HUDEP-2 (cell line): ENCODE data around the gene C3orf80.
"Not testable (repeated sequence)": the region's sequence is repeated elsewhere in the genome, so short reads cannot be mapped to it uniquely, and the experiment has no call there.

Source experiments
- DNase-seq, 76 experiments: peaks; one replicate each; lab custom pipeline; 2025; ENCODE audit not compliant: unreplicated experiment in 76 of 76; lab: John Stamatoyannopoulos, UW

The C3orf80 gene

DNA sequence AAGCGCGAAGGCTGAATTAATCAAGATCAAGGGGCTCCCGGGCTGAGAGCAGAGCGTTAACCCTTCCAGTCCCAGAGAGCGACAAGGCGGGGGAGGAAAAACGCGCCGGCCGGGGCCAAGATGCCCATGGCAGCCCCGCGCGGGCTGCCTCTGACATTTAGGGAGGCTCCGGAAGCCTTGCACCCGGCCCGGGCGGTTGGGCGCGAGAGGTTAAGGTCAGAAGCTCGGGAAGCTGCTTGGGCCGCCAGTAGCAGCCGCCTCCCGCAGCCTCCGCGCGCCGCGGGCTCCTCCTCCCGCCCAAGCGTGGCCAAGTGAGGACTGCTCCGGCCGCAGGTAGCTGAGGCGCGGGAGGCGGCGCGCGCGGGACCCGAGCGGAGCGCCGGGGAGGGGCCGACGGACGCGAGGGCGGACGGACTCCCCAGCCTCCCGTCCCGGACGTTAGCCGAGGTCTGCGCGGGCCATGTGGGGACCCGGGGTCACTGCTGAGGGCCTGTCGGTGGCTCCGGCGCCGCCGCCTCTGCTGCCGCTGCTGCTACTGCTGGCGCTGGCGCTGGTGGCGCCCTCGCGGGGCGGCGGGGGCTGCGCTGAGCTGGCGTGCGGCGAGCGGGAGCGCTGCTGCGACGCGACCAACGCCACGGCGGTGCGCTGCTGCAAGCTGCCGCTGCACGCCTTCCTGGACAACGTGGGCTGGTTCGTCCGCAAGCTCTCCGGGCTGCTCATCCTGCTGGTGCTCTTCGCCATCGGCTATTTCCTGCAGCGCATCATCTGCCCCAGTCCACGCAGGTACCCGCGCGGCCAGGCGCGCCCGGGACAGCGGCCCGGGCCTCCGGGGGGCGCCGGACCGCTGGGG lies at the start of gene C3orf80:
C3orf80 (plus strand) TSS at position 247 of the 850 bp plus-strand sequence; CDS start at position 461, 214 bp downstream.
- peak in 67 of 76 experiments; percentile 6 to 78 (median 49) for DNase-seq

DNA sequence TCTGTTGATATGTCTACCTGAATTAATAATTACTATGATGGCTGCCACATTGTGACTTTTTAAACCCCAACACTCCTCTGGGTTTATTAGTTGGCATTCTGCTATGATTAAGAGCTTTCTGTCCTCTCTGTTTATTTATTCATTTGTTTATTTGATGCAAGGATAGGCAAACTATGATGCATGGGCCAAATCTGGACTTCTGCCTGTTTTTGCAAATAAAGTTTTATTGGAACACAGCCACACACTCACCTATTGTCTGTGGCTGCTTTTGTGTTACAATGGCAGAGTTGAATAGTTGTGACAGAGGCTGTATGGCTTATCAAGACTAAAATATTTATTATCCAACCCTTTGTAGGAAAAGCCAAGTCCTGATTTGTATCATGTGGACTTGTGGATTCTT lies 48.3 kb upstream of the C3orf80 start:
- DNase-seq: no peak

DNA sequence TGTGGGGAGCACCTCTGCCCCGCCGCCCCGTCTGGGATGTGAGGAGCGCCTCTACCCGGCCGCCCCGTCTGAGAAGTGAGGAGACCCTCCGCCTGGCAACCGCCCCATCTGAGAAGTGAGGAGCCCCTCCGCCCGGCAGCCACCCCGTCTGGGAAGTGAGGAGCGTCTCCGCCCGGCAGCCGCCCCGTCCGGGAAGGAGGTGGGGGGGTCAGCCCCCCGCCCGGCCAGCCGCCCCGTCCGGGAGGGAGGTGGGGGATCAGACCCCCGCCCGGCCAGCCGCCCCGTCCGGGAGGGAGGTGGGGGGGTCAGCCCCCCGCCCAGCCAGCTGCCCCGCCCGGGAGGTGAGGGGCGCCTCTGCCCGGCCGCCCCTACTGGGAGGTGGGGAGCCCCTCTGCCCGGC lies 46.6 kb upstream of the C3orf80 start:
- DNase-seq: not testable (repeated sequence)

DNA sequence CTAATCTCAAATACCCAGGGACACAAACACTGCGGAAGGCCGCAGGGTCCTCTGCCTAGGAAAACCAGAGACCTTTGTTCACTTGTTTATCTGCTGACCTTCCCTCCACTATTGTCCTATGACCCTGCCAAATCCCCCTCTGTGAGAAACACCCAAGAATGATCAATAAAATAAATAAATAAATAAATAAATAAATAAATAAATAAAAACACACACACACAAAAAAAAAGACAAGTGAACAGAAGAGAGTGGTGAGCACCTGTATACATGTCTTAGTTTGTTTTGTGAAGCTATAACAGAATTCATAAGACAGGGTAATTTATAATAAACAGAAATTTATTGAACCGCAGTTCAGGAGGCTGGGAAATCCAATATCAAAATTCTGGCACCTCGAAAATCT lies 45.8 kb upstream of the C3orf80 start:
- DNase-seq: not testable (repeated sequence)

DNA sequence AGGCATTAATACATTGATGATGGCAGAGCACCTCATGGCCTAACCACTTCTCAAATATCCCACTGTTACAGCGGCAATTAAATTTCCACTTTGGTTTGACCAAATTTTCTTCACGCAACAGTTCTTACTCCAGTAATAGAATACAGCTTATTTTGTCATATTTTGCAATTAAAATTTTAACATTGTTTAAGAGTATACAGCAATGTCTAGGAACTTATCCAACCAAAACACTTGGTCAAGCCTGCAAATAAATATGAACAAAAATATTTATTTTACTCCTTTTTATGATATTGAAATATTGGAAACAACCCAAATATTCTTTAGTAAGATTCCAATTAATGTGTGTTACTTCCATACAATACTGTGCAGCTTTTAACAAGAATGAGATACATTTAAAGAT lies 45.3 kb upstream of the C3orf80 start:
- DNase-seq: no peak

DNA sequence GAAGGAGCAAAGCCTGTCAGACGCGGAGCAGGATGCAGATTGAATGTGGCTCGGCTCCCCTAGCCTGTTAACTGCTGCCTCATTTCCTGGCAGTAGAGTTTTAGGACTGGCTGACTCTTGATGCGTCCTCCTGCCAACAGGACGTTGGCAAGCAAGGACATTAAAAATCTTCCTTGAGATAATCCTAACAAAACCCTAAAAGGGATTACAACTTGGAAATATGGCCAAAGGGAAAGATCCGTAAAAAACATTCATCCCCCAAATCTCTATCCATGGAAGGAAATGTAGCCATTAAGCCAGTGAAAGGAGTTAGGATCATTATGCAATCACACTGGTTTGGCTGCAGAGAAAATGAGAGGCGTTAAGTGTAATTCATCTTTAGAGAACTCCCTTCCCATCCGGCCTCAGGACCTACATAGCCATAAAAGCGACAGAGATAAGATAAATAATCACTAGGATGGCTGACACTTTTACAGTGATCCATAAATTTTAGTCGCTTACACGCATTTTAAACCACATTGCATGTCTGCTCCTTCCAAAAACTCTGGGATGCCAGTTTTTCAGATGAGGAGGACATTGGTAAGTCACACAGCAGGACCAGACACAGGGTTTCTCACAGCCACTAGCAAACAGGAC lies 44.5 kb upstream of the C3orf80 start:
- no peak for DNase-seq

DNA sequence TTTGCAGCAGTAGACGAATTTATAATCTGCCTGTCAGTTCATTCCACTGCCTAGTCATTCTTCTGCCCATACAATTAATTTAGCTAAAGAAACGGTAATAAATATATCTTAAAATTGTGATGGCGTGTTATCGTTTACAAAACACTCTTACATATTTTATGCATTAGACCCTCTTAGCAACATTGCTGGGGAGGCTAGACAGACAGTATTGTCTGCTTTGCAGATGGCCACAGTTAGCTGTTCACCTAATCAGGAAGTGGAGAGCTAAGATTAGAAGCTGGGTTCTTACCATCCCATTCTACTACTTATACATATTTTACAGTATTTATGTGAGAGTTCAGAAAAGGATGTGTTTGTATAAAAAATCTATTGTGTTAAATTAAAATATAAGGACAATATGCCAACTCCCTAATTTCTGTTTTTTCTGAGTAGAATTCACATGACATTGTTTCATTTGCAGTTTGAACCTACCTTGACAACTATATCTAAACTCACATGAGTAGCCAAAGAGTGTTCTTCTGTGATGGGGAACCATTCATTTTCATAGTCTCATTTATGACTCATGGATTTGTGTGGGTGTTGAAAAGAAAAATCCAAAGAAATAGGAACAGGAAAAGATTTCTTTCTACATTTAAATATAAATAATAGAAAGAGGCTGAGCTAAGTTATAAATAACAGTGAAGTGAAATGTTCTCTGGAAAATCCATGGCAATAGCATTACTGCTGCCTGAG lies 41.7 kb upstream of the C3orf80 start:
- no peak for DNase-seq

DNA sequence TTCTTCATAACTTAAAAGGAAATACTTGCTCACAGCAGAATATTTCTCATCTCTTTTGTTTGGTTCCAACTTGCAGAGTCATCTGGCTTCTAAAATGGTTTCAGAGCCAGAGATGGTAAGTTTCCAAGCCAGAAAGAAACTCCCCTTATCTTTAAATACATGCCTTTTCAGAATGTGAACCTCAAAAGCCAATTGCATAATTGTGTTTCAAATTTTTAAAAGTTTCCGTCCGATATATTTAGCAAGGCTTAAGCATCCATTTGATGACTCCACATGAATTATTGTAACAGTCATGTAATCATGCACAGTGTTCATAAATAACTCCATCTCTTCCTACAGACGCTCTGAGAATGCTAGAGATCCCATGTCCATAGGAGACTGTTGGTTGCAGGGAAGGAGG lies 40.6 kb upstream of the C3orf80 start:
- DNase-seq: no peak

DNA sequence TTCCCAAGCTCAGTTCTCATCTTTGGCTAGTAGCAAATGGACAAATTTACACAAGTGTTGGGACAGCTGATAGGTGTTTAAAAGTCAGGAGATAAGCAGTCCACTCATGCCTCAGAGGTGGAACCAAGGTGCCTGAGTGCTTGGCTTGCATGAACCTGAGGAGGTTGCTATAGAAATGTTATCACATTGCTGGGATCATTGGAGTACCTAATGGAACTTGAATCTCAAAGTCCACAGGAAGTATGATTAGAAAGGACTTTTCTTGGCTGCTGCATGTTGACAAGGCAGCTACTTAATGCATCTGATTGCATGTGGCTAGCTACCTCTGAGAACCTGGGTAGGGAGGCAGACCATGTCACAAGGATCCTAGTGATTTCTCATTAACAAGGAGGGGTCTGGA lies 39.5 kb upstream of the C3orf80 start:
- no peak for DNase-seq

DNA sequence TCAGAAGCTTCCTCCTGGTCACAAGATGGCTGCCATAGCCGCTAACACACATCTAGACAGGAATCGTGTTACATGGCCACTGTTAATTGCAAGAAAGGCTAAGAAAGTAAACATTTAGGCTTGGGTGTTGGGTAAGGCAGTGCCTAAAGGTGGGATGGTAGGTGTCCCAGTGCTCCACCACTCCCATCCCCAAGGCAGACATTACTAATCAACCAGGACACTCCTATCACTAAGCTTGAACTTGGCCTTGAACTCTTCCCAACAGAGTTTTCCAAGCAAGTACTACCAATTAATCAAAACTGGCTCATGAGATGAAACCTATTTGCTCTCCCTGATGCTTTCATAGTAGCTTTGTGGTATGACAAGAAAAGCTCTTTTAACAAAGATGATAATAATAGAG lies 37.9 kb upstream of the C3orf80 start:
- DNase-seq: no peak

DNA sequence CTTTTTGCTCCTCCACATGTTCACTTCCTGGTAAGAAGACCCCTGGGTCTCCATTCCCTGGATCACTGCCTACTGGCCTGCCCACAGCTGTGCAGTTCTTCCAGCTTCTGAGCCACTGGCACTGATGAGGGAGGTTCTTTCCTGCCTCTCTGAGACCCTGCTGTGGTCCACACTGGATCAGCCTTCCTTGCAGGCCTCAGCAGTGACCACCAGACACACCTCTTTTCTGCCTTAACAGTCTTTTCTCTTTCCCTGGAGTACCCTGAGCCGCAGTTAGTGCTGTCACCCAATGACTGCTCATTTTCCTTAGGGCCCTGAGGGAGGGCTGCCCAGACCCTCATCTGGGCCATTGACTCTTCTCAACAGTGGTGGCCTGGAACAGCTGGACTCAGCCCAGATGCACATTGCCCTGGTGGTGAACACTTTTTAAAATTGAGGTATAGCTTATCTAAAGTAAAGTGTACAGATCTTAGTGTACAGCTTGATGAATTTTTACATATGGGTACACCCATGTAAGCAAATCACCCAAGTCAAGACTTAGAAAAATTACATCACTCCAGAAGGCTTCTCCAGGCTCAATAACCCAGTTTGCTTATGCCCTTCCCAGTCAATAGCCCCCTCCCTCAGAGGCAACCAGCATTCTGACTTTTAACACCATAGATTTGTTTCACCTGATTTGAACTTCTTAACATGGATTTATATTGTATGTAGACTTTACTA lies 32.8 kb upstream of the C3orf80 start:
- DNase-seq: no peak

DNA sequence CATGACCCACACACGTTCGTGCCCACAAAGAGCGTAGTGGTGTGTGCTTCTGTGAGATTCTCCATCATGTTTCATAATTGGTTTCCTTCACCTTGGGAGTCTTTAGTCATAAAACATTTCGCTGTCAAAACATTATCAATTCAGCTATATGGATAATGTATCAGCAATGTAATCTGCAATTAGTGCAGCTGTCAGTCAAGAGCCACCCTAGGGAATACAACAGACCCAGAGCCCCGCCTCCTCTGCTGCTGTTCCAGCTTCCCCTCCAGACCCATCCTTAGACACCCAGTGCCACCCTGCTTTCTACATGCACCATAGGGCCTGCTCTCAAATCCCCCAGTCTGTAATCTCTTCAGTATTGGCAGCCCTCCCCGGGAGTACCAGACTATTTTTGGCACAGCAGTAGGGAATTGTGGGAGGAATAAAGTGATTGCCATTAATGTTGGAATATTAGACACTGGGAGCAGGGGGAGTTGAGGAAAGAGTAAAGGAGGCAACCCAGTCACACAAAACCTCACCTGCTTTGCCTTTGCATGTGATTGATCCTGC lies 31.5 kb upstream of the C3orf80 start:
- DNase-seq: no peak

DNA sequence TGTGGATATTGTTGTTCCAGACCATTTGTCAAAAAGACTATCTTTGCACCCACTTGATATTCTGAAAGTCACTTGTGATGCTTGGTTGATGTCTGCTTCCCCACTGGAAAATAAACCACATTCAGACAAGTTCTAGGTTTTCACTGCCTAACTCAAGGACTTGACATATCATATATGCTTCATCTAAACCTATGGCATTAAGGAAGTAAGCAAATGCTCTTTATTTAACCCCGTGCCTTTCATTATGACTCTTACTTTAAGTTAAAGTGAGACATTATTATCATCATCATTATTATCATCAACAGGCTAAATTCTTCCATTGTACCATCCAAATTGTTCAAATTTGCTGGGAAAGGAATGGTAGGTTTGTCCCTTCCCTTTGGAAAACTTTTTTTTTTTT lies 30.8 kb upstream of the C3orf80 start:
- no peak for DNase-seq

DNA sequence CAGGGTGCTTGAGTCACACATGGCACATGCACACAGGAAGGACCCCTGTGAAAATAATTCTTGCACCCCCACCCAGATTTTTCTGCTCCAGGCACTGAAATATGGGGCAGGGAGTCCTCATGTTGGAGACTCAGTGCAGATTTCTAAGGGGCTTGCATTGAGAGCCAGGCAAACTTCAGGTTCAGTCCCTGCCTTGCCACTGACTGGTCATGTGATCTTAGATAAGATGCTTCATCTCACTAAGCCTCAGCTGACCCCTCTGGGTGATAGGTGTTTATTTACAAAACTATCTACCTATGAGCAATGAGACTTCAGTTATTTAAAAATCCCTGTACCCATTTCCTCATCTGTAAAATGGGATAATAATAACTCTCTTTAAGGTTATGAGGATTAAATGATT lies 30.1 kb upstream of the C3orf80 start:
- no peak for DNase-seq

DNA sequence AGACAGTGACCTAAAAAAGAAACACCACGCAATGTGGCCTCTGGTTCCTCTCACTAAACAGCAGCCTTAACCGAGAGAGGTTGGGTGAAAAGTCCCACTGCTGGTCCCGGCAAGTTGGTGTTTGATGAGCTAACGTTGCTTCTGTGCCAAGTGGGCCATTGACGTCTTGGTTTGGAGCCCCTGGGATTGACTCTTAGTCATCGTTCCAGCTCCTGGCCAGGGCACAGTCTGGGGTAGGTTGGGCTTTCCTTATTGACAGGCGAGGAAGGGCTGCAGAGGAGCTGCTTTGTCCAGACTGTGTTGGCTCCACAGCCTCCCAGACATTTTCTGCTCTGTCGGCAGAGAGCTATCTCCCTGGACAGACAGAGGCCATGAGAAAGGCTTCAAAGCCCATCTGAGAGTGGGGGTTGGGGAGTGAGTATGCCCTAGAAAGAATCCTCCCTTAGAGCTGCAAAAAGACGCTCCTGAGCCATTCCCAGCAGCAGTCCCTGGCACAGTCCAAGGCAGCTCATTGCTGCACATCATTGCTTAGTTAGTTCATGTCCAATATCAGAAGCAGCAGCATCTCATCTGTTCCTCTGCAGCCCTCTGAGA lies 28.6 kb upstream of the C3orf80 start:
- DNase-seq: no peak

DNA sequence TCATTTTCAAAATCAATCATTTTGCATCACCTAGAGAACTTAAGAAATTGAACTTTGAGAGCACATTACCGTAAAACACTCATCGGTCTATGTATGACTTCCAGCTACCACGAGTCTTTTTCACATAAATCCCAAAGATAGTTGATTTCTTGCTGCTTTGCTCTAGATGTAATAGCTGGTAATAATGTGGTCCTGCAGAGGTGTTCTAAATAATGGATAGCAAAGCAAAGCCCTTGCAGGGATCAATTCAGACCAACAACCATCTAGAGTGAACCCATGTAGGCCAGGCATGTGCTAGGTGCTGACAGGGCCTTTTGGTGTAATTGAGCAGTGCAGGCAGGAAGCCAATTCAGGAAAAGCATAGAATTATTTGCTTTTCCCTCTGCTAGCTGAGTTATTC lies 26.1 kb upstream of the C3orf80 start:
- no peak for DNase-seq

DNA sequence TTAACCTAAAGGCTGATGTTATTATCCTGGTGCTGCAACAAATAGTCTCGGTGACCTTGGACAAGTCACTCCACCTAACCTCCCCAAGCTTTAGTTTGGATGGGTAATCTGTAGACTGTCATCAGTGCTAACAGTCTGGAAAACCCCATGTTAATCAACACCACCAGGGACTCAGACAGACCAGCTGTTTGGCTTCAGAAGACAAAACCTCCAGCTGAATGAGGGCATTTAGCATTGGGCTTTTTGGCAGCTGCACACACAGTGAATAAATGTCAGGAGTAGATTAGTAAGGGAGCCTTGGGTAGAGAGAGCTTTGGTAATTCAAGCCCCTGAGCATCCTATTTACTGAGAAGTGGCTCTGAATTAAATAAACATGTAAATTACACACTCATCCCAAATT lies 24.9 kb upstream of the C3orf80 start:
- DNase-seq: no peak

DNA sequence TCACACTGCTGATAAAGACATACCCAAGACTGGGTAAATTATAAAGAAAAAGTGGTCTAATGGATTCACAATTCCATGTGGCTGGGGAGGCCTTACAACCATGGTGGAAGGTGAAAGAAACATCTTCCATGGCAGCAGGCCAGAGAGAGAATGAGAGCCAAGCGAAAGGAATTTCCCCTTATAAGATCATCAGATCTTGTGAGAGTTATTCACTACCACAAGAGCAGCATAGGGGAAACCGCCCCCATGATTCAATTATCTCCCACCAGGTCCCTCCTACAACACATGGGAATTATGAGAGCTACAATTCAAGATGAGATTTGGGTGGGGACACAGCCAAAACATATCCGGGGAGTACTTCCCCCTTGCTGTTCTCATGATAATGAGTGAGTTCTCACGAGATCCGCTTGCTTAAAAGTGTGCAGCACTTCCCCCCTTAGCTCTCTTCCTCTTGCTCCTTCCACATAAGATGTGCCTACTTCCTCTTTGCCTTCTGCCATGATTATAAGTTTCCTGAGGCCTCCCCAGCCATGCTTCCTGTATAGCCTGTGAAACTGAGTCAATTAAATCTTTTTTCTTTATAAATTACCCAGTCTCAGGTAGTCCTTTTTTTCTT lies 20.7 kb upstream of the C3orf80 start:
- DNase-seq: not testable (repeated sequence)

DNA sequence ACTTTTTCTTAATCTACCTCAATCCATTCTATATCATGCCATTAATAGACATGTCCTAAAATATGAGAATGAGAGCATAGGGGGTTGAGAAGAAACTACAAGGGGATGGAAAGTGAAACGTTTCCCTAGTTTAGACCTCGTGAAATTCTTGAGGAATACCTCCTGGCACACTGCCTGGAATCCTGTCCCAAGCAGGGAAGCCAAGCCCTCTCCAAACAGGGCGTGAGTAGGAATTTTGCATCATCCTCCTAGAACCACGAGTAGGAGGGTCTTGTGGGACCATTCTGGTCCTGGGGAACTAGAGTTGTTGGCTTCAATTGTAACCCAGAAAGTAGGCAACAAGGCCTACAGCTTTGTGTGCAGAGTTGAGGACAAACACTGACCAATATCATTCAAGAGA lies 19.6 kb upstream of the C3orf80 start:
- DNase-seq: no peak

DNA sequence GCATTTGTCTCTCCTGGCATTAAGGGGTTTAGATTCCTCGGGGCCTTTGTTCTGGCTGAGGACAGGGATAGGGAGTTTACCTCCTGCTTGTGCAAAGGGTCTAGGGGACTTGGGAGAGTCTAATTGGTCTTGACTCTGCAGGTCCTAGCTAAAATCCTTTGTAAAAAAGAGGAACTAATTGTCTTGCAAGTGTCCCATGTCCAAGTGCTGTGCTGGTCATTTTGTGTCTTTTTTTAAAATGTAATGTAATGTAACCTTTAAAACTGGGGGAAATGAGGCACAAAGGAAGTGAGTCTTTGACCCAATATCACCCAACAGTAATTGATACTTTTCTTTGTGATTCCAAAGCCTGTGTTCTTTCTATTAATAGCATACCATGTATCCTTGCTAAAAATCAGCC lies 14.9 kb upstream of the C3orf80 start:
- no peak for DNase-seq
